Lower leg skin (tissue), 4 donors: ENCODE data around the gene NFYB. TPM values are rescaled to one million over a fixed set of nuclear protein-coding genes. Genes with fewer than 3 reads are reported as not detected.
"Not testable (repeated sequence)": the region's sequence is repeated elsewhere in the genome, so short reads cannot be mapped to it uniquely, and the experiment has no call there.

Experiments used
- DNase-seq, 2 donors: peaks; one replicate each; pipeline ENCODE4 v3.0.0-alpha.2; 2019; ENCODE audit warnings: low spot score in 2 of 2
- H3K4me3 ChIP-seq: fragments of 200-600 bp; sonication (generic); 2 replicates; pipeline ENCODE4 v1.5.1; 2017; ENCODE audit warnings: mild to moderate bottlenecking, low read depth; ENCODE audit not compliant: poor library complexity, severe bottlenecking
- CTCF ChIP-seq, 3 donors: fragments of 450-650 bp; IDR thresholded peaks; one replicate each; pipeline ENCODE4 v1.5.1; 2016; ENCODE audit warnings: antibody characterized with exemption in 3 of 3, mild to moderate bottlenecking in 3 of 3, moderate library complexity in 2 of 3
- POLR2A ChIP-seq, 2 donors: fragments of 450-650 bp; IDR thresholded peaks; one replicate each; pipeline ENCODE4 v1.6.1; 2016 to 2017; ENCODE audit warnings: antibody characterized with exemption in 2 of 2, mild to moderate bottlenecking in 1 of 2, moderate library complexity in 1 of 2
- WGBS, 2 donors: methylation state at CpG; one replicate each; pipeline ENCODE4 v1.1.5; 2018; 5-methylcytosine and 5-hydroxymethylcytosine counted together
- intact Hi-C: fragments of 100-400 bp; cut with DNase I; formaldehyde crosslinking; loops from one replicate; pipeline ENCODE4 v1.15.0; 2023; ENCODE audit warnings: low total_unique reads
- total RNA-seq, 4 donors: library from RNA; depleted of rRNA; stranded (reverse); fragments of >200 nt; gene quantifications; one replicate each; pipeline ENCODE4 v1.1.0, GENCODE V29; 2016

Gene NFYB
- total RNA-seq, 4 donors from 2014 or later, result 10.6 to 20.5 (median 14.3) TPM

DNA sequence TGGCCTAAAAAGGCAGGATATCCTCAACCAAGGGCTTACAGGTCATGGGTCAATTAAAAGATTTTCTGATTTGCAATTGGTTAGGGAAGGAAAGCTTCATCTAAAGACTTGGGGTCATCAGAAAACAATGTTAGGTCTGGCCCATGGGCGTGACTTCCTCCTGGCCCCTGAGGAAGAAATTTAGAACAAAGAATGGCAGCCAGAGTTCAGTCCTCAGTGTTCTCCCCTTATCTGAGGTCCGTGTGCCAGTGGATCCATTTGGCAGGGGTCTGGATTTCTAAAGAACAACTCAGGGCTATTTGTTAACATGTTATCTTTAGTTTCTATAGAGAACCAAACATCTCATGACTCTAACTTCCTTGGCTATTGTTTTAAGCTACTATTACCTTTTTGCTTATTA is 27.8 kb upstream of the NFYB start:
- intact Hi-C loops, result no loop called here
- DNase-seq, result no peak
- H3K4me3 ChIP-seq, result no peak overlapping the region
- WGBS, 2 donors, result 78 to 83% methylated on average over 2 of the region's 2 CpGs
- TF ChIP-seq POLR2A (IDR thresholded peaks at IDR 0.05) (no peak), CTCF (IDR thresholded peaks at IDR 0.05) (no peak)

GRCh38 chr12:104164634-104165033 is 26.6 kb upstream of the NFYB start:
- 44 to 95% methylated on average over 1 of the region's 1 CpG for WGBS, 2 donors
- intact Hi-C loops, result no loop called here
- H3K4me3 ChIP-seq, result no peak overlapping the region
- no peak for DNase-seq
- TF ChIP-seq CTCF (IDR thresholded peaks at IDR 0.05) (no peak), POLR2A (IDR thresholded peaks at IDR 0.05) (no peak)

- peak in 1 of 2 donors; percentile 0 for DNase-seq
- TF ChIP-seq CTCF (IDR thresholded peaks at IDR 0.05), result no peak
- no peak for TF ChIP-seq POLR2A (IDR thresholded peaks at IDR 0.05)
- WGBS, 2 donors, result 82 to 86% methylated on average over 4 of the region's 4 CpGs
- intact Hi-C loops, result no loop called here
- H3K4me3 ChIP-seq, result no peak overlapping the region
These were observed 25.6 kb upstream of the NFYB start for GRCh38 chr12:104163631-104164030.

- intact Hi-C loops, H3K4me3 ChIP-seq, DNase-seq: not testable (repeated sequence)
- 53 to 70% methylated on average over 3 of the region's 3 CpGs for WGBS, 2 donors
These were observed 25.0 kb upstream of the NFYB start for GRCh38 chr12:104163028-104163427.

DNA sequence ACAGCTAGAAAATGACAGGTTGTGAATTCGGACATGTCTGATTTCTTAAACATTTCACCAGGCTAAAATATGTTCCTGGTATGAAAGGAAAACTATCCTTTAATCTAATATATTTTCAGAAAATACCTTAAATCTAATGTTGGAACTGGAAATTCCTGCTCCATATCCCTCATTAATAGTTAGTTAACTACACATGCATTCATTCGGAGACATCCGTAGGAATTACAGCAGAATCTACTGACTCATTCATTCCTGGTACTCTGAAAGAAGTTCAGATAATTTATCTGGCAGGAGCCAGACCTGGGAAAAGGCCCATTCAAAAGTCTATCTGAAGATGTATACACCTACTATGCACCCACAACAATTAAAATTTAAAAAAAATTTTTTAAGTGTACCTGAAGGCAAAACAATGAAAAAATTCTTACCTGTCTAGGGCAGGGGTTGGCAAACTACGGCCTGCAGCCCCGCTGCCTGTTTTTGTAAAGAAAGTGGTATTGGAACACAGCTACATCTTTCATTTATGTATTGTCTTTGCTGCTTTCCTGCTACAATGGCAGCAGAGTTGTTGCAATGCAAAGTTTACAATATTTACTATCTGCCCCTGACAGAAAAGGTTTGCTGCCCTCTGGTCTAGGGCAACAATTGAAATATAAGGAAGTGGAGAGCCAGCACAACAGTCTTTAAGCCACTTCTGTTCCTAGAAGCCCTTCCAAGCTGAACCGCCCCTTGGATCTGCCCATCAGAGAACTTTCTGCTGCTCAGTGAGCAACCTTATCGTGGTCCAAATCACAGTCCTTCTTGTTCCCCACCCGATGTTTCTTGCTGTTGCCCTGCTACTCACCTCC is 17.9 kb upstream of the NFYB start:
- no peak for TF ChIP-seq CTCF (IDR thresholded peaks at IDR 0.05)
- TF ChIP-seq POLR2A (IDR thresholded peaks at IDR 0.05), result no peak
- DNase-seq, result no peak
- intact Hi-C loops, result no loop called here
- H3K4me3 ChIP-seq, result no peak overlapping the region
- WGBS, 2 donors, result 84 to 90% methylated on average over 8 of the region's 8 CpGs

DNA sequence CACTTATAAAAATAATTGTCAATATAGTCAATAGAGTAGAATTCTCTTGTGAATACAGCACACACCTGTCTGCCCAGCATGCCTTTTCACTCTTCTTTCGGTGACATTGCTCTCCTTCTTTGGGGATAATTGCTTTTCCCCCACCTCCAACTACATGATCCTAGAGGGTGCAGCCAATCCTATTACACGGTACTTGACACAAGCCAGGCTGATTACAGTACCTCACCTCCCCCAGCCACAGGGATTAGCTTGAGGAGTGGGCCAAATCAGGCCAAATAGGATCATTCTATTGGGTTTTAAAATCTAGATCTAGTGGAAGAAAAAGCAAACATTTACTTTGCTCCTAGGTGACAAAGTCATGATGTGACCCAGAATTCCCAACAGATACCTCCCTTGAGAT is 16.8 kb upstream of the NFYB start:
- 80 to 85% methylated on average over 2 of the region's 2 CpGs for WGBS, 2 donors
- H3K4me3 ChIP-seq, result no peak overlapping the region
- TF ChIP-seq CTCF (IDR thresholded peaks at IDR 0.05) (no peak), POLR2A (IDR thresholded peaks at IDR 0.05) (no peak)
- intact Hi-C loops, result no loop called here
- no peak for DNase-seq
